ENCODE data around the gene ETNK2. TPM values are rescaled to one million over a fixed set of nuclear protein-coding genes. Genes with fewer than 3 reads are reported as not detected.

Gene ETNK2
- total and polyA plus RNA-seq, 2 of the 13 experiments (the other 11 are each of a cell fraction or from before 2014, with no cell fraction given) = 15.5 to 42.8 TPM

GRCh38 chr1:204190212-204191211 is 38.7 kb upstream of the ETNK2 start (continued):
- TF ChIP-seq, protein P1, sequence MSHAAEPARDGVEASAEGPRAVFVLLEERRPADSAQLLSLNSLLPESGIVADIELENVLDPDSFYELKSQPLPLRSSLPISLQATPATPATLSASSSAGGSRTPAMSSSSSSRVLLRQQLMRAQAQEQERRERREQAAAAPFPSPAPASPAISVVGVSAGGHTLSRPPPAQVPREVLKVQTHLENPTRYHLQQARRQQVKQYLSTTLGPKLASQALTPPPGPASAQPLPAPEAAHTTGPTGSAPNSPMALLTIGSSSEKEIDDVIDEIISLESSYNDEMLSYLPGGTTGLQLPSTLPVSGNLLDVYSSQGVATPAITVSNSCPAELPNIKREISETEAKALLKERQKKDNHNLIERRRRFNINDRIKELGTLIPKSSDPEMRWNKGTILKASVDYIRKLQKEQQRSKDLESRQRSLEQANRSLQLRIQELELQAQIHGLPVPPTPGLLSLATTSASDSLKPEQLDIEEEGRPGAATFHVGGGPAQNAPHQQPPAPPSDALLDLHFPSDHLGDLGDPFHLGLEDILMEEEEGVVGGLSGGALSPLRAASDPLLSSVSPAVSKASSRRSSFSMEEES (CRISPR knock-in tag; IDR thresholded peaks at IDR 0.05) = no peak
- TF ChIP-seq ZNF383 (CRISPR knock-in tag; IDR thresholded peaks at IDR 0.05; ENCODE audit: borderline replicate concordance) (no peak), ZBTB26 (CRISPR knock-in tag; IDR thresholded peaks at IDR 0.05; ENCODE audit: borderline replicate concordance) (no peak), FOSL2 (CRISPR knock-in tag; IDR thresholded peaks at IDR 0.05) (no peak), CENPX (CRISPR knock-in tag; IDR thresholded peaks at IDR 0.05) (no peak), SAP130 (CRISPR knock-in tag; IDR thresholded peaks at IDR 0.05; ENCODE audit: low read depth) (no peak; the same call in 1 of the 2 replicates), HOXA7 (CRISPR knock-in tag; IDR thresholded peaks at IDR 0.05) (no peak), SIN3A (IDR thresholded peaks at IDR 0.05; ENCODE audit: borderline replicate concordance, low read depth, low read length) (no peak), HIVEP1 (CRISPR knock-in tag; IDR thresholded peaks at IDR 0.05) (no peak)
- TF ChIP-seq, protein P2, sequence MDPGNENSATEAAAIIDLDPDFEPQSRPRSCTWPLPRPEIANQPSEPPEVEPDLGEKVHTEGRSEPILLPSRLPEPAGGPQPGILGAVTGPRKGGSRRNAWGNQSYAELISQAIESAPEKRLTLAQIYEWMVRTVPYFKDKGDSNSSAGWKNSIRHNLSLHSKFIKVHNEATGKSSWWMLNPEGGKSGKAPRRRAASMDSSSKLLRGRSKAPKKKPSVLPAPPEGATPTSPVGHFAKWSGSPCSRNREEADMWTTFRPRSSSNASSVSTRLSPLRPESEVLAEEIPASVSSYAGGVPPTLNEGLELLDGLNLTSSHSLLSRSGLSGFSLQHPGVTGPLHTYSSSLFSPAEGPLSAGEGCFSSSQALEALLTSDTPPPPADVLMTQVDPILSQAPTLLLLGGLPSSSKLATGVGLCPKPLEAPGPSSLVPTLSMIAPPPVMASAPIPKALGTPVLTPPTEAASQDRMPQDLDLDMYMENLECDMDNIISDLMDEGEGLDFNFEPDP (CRISPR knock-in tag; conservative IDR thresholded peaks at IDR 0.05) = 0 out of 2 replicates have a peak, but pooled peaks have one; percentile 29
- TF ChIP-seq, protein P3, sequence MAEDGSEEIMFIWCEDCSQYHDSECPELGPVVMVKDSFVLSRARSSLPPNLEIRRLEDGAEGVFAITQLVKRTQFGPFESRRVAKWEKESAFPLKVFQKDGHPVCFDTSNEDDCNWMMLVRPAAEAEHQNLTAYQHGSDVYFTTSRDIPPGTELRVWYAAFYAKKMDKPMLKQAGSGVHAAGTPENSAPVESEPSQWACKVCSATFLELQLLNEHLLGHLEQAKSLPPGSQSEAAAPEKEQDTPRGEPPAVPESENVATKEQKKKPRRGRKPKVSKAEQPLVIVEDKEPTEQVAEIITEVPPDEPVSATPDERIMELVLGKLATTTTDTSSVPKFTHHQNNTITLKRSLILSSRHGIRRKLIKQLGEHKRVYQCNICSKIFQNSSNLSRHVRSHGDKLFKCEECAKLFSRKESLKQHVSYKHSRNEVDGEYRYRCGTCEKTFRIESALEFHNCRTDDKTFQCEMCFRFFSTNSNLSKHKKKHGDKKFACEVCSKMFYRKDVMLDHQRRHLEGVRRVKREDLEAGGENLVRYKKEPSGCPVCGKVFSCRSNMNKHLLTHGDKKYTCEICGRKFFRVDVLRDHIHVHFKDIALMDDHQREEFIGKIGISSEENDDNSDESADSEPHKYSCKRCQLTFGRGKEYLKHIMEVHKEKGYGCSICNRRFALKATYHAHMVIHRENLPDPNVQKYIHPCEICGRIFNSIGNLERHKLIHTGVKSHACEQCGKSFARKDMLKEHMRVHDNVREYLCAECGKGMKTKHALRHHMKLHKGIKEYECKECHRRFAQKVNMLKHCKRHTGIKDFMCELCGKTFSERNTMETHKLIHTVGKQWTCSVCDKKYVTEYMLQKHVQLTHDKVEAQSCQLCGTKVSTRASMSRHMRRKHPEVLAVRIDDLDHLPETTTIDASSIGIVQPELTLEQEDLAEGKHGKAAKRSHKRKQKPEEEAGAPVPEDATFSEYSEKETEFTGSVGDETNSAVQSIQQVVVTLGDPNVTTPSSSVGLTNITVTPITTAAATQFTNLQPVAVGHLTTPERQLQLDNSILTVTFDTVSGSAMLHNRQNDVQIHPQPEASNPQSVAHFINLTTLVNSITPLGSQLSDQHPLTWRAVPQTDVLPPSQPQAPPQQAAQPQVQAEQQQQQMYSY (CRISPR knock-in tag; IDR thresholded peaks at IDR 0.05) = no peak
